Vagina (tissue), 2 donors: ENCODE measurements around the gene CMSS1. TPM values are rescaled to one million over a fixed set of nuclear protein-coding genes. Genes with fewer than 3 reads are reported as not detected.

Source experiments
- DNase-seq, 2 donors: peaks; one replicate each; pipeline ENCODE4 v3.0.0-alpha.2; 2017; ENCODE audit errors: extremely low spot score in 2 of 2
- H3K27ac ChIP-seq: fragments of 200-600 bp; sonication (generic); one replicate; pipeline ENCODE4 v1.5.1; 2019
- H3K27me3 ChIP-seq: fragments of 200-600 bp; sonication (generic); one replicate; pipeline ENCODE4 v1.5.1; 2019
- H3K36me3 ChIP-seq, 2 donors: fragments of 200-600 bp; sonication (generic); one replicate each; pipeline ENCODE4 v1.5.1; 2017 to 2019
- H3K4me1 ChIP-seq: fragments of 200-600 bp; sonication (generic); one replicate; pipeline ENCODE4 v1.5.1; 2019
- H3K4me3 ChIP-seq, 2 donors: fragments of 200-600 bp; sonication (generic); 1 replicate in 1 of 2; 2 replicates in 1 of 2; pipeline ENCODE4 v1.5.1; 2016 to 2019
- H3K9me3 ChIP-seq: fragments of 200-600 bp; sonication (generic); one replicate; pipeline ENCODE4 v1.5.1; 2019
- POLR2A ChIP-seq, 2 donors: fragments of 450-650 bp; IDR thresholded peaks; one replicate each; pipeline ENCODE4 v1.6.1; 2017; ENCODE audit warnings: antibody characterized with exemption in 2 of 2, mild to moderate bottlenecking in 2 of 2, moderate library complexity in 2 of 2
- POLR2AphosphoS5 ChIP-seq, 2 donors: sonication (generic); formaldehyde crosslinking; IDR thresholded peaks; one replicate each; pipeline ENCODE4 v1.9.0; 2017; ENCODE audit warnings: antibody characterized with exemption in 2 of 2, mild to moderate bottlenecking in 2 of 2, low read depth in 1 of 2; ENCODE audit not compliant: insufficient read depth in 1 of 2
- intact Hi-C: fragments of 100-400 bp; cut with DNase I; formaldehyde crosslinking; loops from one replicate; pipeline ENCODE4 v1.15.1; 2023
- total RNA-seq: library from RNA; depleted of rRNA; stranded (reverse); fragments of >200 nt; gene quantifications from one replicate; pipeline ENCODE4 v1.2.3, GENCODE V29; 2016
- TF ChIP-seq, protein P1 (sequence below), 3 experiments: fragments of 450-650 bp in 2 of 3; fragments of 200-600 bp in 1 of 3; sonication (generic) in 1 of 3; IDR thresholded peaks; one replicate each; pipeline ENCODE4 v1.5.1; 2017 to 2019; ENCODE audit warnings: antibody characterized with exemption in 3 of 3, mild to moderate bottlenecking in 2 of 3, moderate library complexity in 2 of 3

CMSS1 gene
- total RNA-seq, 1 donor from 2014 or later, result 21.4 TPM

DNA sequence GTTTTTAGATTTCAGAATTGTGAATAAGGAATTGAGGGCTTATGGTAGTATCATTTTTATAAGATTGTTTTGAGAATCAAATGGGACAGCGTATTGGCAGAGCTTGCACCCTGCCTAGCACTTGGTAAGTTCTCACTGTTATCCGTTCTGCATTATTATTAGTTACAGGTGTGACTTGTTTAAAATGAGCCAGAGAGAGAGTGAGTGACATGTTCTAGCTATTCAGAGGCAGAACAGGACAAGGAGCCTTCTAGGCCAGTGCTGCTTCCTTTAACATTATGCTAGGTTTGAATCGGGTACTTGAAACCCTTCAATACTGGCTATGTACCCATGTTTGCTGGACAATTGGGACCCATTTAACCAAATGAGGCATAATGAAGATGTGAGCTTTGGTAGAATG lies 162.9 kb downstream of the CMSS1 start:
- Histone ChIP-seq H3K4me3 (no peak overlapping the region), H3K27ac (no peak overlapping the region), H3K27me3 (no peaks in the 10 kb centered on the region), H3K9me3 (no peaks in the 10 kb centered on the region), H3K36me3 (no peaks in the 10 kb centered on the region), H3K4me1 (no peaks in the 10 kb centered on the region)
- TF ChIP-seq POLR2AphosphoS5 (IDR thresholded peaks at IDR 0.05; ENCODE audit: insufficient read depth in 1 of 2, low read depth in 1 of 2), result no peak
- intact Hi-C loops, result no loop called here
- DNase-seq, result no peak

DNA sequence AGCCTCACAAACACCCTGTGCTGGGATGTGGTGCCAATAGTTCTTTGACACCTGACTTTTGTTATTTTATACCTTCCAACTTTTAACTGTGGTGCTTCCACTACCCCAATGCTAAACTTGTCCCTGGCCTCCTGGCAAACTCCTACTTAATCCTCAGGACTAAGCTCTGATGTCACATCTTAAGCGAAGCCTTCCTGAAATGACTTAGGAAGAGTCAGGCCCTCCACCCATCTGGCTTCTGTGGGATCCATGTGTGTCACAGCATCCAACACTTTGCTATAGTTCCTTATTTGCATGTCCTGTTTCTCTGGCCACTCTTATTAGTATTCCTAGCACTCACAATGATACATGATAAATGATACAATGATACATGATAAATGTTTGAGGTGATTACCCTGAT lies 163.5 kb downstream of the CMSS1 start:
- H3K4me1 ChIP-seq, result no peaks in the 10 kb centered on the region
- no peak overlapping the region for H3K4me3 ChIP-seq
- no peaks in the 10 kb centered on the region for H3K36me3 ChIP-seq
- H3K27me3 ChIP-seq, result no peaks in the 10 kb centered on the region
- H3K27ac ChIP-seq, result no peak overlapping the region
- DNase-seq, result no peak
- TF ChIP-seq, protein P1, sequence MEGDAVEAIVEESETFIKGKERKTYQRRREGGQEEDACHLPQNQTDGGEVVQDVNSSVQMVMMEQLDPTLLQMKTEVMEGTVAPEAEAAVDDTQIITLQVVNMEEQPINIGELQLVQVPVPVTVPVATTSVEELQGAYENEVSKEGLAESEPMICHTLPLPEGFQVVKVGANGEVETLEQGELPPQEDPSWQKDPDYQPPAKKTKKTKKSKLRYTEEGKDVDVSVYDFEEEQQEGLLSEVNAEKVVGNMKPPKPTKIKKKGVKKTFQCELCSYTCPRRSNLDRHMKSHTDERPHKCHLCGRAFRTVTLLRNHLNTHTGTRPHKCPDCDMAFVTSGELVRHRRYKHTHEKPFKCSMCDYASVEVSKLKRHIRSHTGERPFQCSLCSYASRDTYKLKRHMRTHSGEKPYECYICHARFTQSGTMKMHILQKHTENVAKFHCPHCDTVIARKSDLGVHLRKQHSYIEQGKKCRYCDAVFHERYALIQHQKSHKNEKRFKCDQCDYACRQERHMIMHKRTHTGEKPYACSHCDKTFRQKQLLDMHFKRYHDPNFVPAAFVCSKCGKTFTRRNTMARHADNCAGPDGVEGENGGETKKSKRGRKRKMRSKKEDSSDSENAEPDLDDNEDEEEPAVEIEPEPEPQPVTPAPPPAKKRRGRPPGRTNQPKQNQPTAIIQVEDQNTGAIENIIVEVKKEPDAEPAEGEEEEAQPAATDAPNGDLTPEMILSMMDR (IDR thresholded peaks at IDR 0.05), result no peak
- TF ChIP-seq POLR2AphosphoS5 (IDR thresholded peaks at IDR 0.05; ENCODE audit: insufficient read depth in 1 of 2, low read depth in 1 of 2), result no peak
- TF ChIP-seq POLR2A (IDR thresholded peaks at IDR 0.05), result no peak
- H3K9me3 ChIP-seq, result no peaks in the 10 kb centered on the region
- intact Hi-C loops, result no loop called here

DNA sequence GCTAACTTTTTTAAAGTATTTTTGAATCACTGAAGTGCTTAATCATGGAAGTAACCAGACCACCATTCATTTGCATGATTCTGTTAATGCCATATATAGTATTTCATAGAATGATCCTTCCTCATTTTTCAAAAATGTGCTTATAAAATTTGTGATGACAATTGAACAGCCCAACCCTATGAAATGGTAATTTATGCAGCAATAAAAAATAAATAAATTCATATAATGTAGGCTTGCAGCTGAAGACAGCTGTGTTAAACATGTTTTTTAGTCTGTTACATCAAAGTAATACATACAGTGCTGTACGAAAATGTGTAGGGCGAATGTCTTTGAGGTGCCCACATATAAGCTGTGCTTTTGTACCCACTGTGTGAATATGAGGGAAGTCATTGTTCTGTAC lies 165.0 kb downstream of the CMSS1 start:
- intact Hi-C loops, result no loop called here
- no peak overlapping the region for H3K4me3 ChIP-seq
- no peaks in the 10 kb centered on the region for H3K36me3 ChIP-seq
- no peaks in the 10 kb centered on the region for H3K9me3 ChIP-seq
- no peaks in the 10 kb centered on the region for H3K4me1 ChIP-seq
- no peak overlapping the region for H3K27ac ChIP-seq
- TF ChIP-seq POLR2A (IDR thresholded peaks at IDR 0.05) (no peak), POLR2AphosphoS5 (IDR thresholded peaks at IDR 0.05; ENCODE audit: insufficient read depth in 1 of 2, low read depth in 1 of 2) (no peak)
- TF ChIP-seq, protein P1 (IDR thresholded peaks at IDR 0.05), result no peak
- DNase-seq, result no peak
- no peaks in the 10 kb centered on the region for H3K27me3 ChIP-seq

DNA sequence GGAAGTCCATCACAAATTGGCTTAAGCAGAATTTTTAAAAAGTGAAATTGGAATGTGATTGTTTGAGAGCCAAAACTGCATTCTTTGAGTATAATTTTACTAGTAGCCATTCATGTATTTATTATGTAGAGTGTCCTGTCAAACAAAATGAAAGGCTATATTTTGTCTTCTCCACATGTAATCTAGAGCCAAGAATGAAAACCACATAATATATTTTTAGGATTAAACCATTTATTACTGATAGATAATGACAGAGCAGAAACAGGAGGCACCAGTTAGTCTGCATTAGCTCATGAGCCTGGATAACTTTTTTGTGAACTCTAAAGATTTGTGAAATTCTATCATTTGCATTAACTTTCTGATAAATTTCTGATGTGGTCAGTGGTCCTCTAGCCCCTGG lies 166.5 kb downstream of the CMSS1 start:
- Histone ChIP-seq H3K4me1 (no peaks in the 10 kb centered on the region), H3K36me3 (no peaks in the 10 kb centered on the region), H3K27me3 (no peaks in the 10 kb centered on the region), H3K27ac (no peak overlapping the region), H3K9me3 (no peaks in the 10 kb centered on the region), H3K4me3 (no peak overlapping the region)
- intact Hi-C loops, result no loop called here
- TF ChIP-seq, protein P1 (IDR thresholded peaks at IDR 0.05), result no peak
- TF ChIP-seq POLR2AphosphoS5 (IDR thresholded peaks at IDR 0.05; ENCODE audit: insufficient read depth in 1 of 2, low read depth in 1 of 2) (no peak), POLR2A (IDR thresholded peaks at IDR 0.05) (no peak)
- DNase-seq, result no peak

DNA sequence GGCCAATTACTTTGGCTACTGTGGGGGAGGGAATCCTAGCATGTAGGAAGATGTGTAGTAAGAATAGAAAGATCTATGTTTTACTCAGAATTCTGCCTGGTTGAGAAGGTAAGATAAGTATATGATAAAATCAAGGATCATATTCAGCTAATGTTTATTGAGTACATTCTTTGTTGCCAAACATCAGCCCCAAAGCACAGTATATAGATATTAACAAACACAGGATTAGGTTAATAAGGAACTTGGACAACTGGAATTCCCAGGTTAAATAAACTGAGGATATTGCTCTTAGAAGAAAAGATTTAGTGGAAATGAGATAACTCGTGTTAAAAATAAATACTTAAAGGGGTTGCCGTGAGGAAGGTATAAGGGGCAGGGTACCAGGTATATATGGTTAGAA lies 167.0 kb downstream of the CMSS1 start:
- H3K27ac ChIP-seq, result no peak overlapping the region
- no peaks in the 10 kb centered on the region for H3K9me3 ChIP-seq
- TF ChIP-seq POLR2A (IDR thresholded peaks at IDR 0.05) (no peak), POLR2AphosphoS5 (IDR thresholded peaks at IDR 0.05; ENCODE audit: insufficient read depth in 1 of 2, low read depth in 1 of 2) (no peak)
- TF ChIP-seq, protein P1 (IDR thresholded peaks at IDR 0.05), result no peak
- no peak for DNase-seq
- H3K27me3 ChIP-seq, result no peaks in the 10 kb centered on the region
- H3K4me3 ChIP-seq, result no peak overlapping the region
- H3K36me3 ChIP-seq, result no peaks in the 10 kb centered on the region
- H3K4me1 ChIP-seq, result no peaks in the 10 kb centered on the region
- intact Hi-C loops, result no loop called here

DNA sequence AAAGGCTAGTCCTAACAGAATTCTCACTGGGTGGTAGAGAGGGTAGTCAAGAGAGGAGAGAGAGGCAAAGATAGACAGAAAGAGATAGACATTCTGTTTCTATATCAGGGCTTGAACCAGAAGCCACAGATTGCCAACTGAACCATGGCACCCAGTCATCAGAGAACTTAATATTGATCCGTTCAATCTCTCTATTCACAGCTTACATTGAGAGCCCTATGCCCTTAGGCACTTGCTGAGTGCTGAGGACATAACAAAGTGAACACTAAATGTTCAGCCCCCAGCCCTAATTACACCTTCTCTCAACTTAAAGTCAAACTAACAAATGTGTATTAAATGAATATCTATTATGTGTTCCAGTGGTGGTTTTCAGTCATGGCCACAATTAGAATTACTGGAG lies 172.5 kb downstream of the CMSS1 start:
- intact Hi-C loops, result no loop called here
- Histone ChIP-seq H3K36me3 (no peaks in the 10 kb centered on the region), H3K4me3 (no peak overlapping the region), H3K27ac (no peak overlapping the region), H3K4me1 (no peaks in the 10 kb centered on the region), H3K27me3 (no peaks in the 10 kb centered on the region), H3K9me3 (no peaks in the 10 kb centered on the region)
- DNase-seq, result no peak
- TF ChIP-seq POLR2AphosphoS5 (IDR thresholded peaks at IDR 0.05; ENCODE audit: insufficient read depth in 1 of 2, low read depth in 1 of 2) (no peak), POLR2A (IDR thresholded peaks at IDR 0.05) (no peak)
- TF ChIP-seq, protein P1 (IDR thresholded peaks at IDR 0.05), result no peak
